H9 (cell line): Measurements from ENCODE around the gene CPLANE1. TPM values are rescaled to one million over a fixed set of nuclear protein-coding genes. Genes with fewer than 3 reads are reported as not detected.

Experiments
- DNase-seq: peaks from one replicate; pipeline ENCODE4 v3.0.0-alpha.2; 2017
- H2AFZ ChIP-seq: one replicate; pipeline ENCODE4 v1.6.1; 2013; ENCODE audit warnings: mild to moderate bottlenecking, low read length, control low read depth, moderate library complexity
- H2AK5ac ChIP-seq: 2 replicates; pipeline ENCODE4 v1.6.1; 2013; ENCODE audit warnings: low read length, control low read depth, mixed read lengths; ENCODE audit not compliant: insufficient read length
- H2BK120ac ChIP-seq: one replicate; pipeline ENCODE4 v1.6.1; 2013; ENCODE audit warnings: low read depth, mild to moderate bottlenecking, low read length, control low read depth, inconsistent platforms; ENCODE audit not compliant: poor library complexity, severe bottlenecking
- H2BK12ac ChIP-seq: 2 replicates; pipeline ENCODE4 v1.6.1; 2013; ENCODE audit warnings: low read length, control low read depth, mixed read lengths, low read depth; ENCODE audit not compliant: insufficient read length
- H2BK15ac ChIP-seq: 2 replicates; pipeline ENCODE4 v1.6.1; 2013; ENCODE audit warnings: low read depth, low read length, control low read depth
- H2BK20ac ChIP-seq: one replicate; pipeline ENCODE4 v1.6.1; 2013; ENCODE audit warnings: low read depth, mild to moderate bottlenecking, low read length, control low read depth, inconsistent platforms; ENCODE audit not compliant: poor library complexity, severe bottlenecking
- H2BK5ac ChIP-seq: 2 replicates; pipeline ENCODE4 v1.6.1; 2013; ENCODE audit warnings: low read length, control low read depth, mixed read lengths; ENCODE audit not compliant: insufficient read length
- H3K14ac ChIP-seq: 2 replicates; pipeline ENCODE4 v1.6.1; 2013; ENCODE audit warnings: low read length, control low read depth; ENCODE audit not compliant: insufficient read depth
- H3K18ac ChIP-seq: 2 replicates; pipeline ENCODE4 v1.6.1; 2013; ENCODE audit warnings: low read depth, mild to moderate bottlenecking, mixed read lengths, low read length, control low read depth; ENCODE audit not compliant: insufficient read length
- H3K23ac ChIP-seq: 2 replicates; pipeline ENCODE4 v1.6.1; 2013; ENCODE audit warnings: low read length, control low read depth, mixed read lengths, low read depth; ENCODE audit not compliant: insufficient read length
- H3K23me2 ChIP-seq: 2 replicates; pipeline ENCODE4 v1.6.1; 2013; ENCODE audit warnings: low read depth, mild to moderate bottlenecking, mixed read lengths, low read length, control low read depth; ENCODE audit not compliant: insufficient read length, poor library complexity, severe bottlenecking
- H3K27ac ChIP-seq: 2 replicates; pipeline ENCODE4 v1.5.1; 2013; ENCODE audit warnings: low read length, control low read depth, mixed read lengths, low read depth; ENCODE audit not compliant: insufficient read length
- H3K27me3 ChIP-seq: 2 replicates; pipeline ENCODE4 v1.6.1; 2013; ENCODE audit warnings: low read length, control low read depth, inconsistent platforms; ENCODE audit not compliant: insufficient read depth
- H3K4ac ChIP-seq: 2 replicates; pipeline ENCODE4 v1.6.1; 2013; ENCODE audit warnings: low read depth, mild to moderate bottlenecking, control low read depth, inconsistent platforms, low read length, moderate library complexity
- H3K4me1 ChIP-seq: 2 replicates; pipeline ENCODE4 v1.6.1; 2013; ENCODE audit warnings: low read length, control low read depth, inconsistent platforms; ENCODE audit not compliant: insufficient read depth
- H3K4me2 ChIP-seq: 2 replicates; pipeline ENCODE4 v1.6.1; 2013; ENCODE audit warnings: low read length, control low read depth, mixed read lengths; ENCODE audit not compliant: insufficient read length, insufficient read depth
- H3K56ac ChIP-seq: 2 replicates; pipeline ENCODE4 v1.6.1; 2013; ENCODE audit warnings: low read depth, mild to moderate bottlenecking, mixed read lengths, low read length, control low read depth; ENCODE audit not compliant: insufficient read length
- H3K79me1 ChIP-seq: 2 replicates; pipeline ENCODE4 v1.6.1; 2013; ENCODE audit warnings: low read depth, mild to moderate bottlenecking, moderate library complexity, low read length, control low read depth, inconsistent platforms; ENCODE audit not compliant: insufficient read depth, poor library complexity, severe bottlenecking
- H3K79me2 ChIP-seq: 2 replicates; pipeline ENCODE4 v1.6.1; 2013; ENCODE audit warnings: low read length, control low read depth, inconsistent platforms; ENCODE audit not compliant: insufficient read depth
- H3K9ac ChIP-seq: 2 replicates; pipeline ENCODE4 v1.6.1; 2013; ENCODE audit warnings: low read length, control low read depth, mixed read lengths; ENCODE audit not compliant: insufficient read length; ENCODE audit errors: extremely low read depth
- H3K9me3 ChIP-seq: one replicate; pipeline ENCODE4 v1.6.1; 2013; ENCODE audit warnings: low read depth, low read length, inconsistent platforms; ENCODE audit not compliant: control insufficient read depth
- H3T11ph ChIP-seq: one replicate; pipeline ENCODE4 v1.6.1; 2013; ENCODE audit warnings: mild to moderate bottlenecking, low read length, control low read depth, inconsistent platforms
- H4K20me1 ChIP-seq: one replicate; pipeline ENCODE4 v1.6.1; 2013; ENCODE audit not compliant: control insufficient read depth, insufficient read length, insufficient read depth
- H4K5ac ChIP-seq: 2 replicates; pipeline ENCODE4 v1.6.1; 2013; ENCODE audit warnings: low read depth, mild to moderate bottlenecking, mixed read lengths, low read length, control low read depth; ENCODE audit not compliant: insufficient read length
- H4K8ac ChIP-seq: replicated peaks from 2 replicates; pipeline ENCODE4 v1.6.1; 2013; ENCODE audit warnings: low read length, control low read depth, mixed read lengths, low read depth; ENCODE audit not compliant: insufficient read length
- H4K91ac ChIP-seq: 2 replicates; pipeline ENCODE4 v1.6.1; 2013; ENCODE audit warnings: low read depth, mild to moderate bottlenecking, moderate library complexity, mixed read lengths, low read length, control low read depth; ENCODE audit not compliant: insufficient read length
- H3K27ac Mint-ChIP-seq, 3 experiments: 2 replicates in 2 of 3; 3 replicates in 1 of 3; pipeline ENCODE4 v1.8.0; 2020 to 2021; ENCODE audit warnings: mixed read lengths in 3 of 3, mild to moderate bottlenecking in 1 of 3, moderate library complexity in 1 of 3
- H3K27me3 Mint-ChIP-seq: 2 replicates; pipeline ENCODE4 v1.8.0; 2021; ENCODE audit warnings: low read depth, mild to moderate bottlenecking, moderate library complexity, mixed read lengths
- H3K36me3 Mint-ChIP-seq, 3 experiments: 2 replicates in 2 of 3; 3 replicates in 1 of 3; pipeline ENCODE4 v1.8.0; 2020 to 2021; ENCODE audit warnings: low read depth in 3 of 3, mixed read lengths in 3 of 3; ENCODE audit not compliant: insufficient read depth in 1 of 3
- H3K4me1 Mint-ChIP-seq, 2 experiments: 2 replicates each; pipeline ENCODE4 v1.8.0; 2020; ENCODE audit warnings: mixed read lengths in 2 of 2
- H3K4me3 Mint-ChIP-seq, 2 experiments: 2 replicates in 1 of 2; 3 replicates in 1 of 2; pipeline ENCODE4 v1.8.0; 2020 to 2021; ENCODE audit warnings: mild to moderate bottlenecking in 2 of 2, mixed read lengths in 2 of 2, moderate library complexity in 1 of 2
- H3K9me3 Mint-ChIP-seq, 2 experiments: 2 replicates in 1 of 2; 3 replicates in 1 of 2; pipeline ENCODE4 v1.8.0; 2020; ENCODE audit warnings: mild to moderate bottlenecking in 2 of 2, mixed read lengths in 2 of 2, moderate library complexity in 1 of 2
- CTCF ChIP-seq: fragments of 200-600 bp; sonication (generic); conservative IDR thresholded peaks from 3 replicates; pipeline ENCODE4 v1.8.0; 2021; ENCODE audit warnings: antibody characterized with exemption, mild to moderate bottlenecking
- WGBS: extraction: QIAGEN DNeasy Blood & Tissue Kit; methylation state at CpG from one replicate; pipeline ENCODE4 v1.1.7; 2013; ENCODE audit warnings: missing lambda C conversion rate, low lambda C conversion rate, mixed read lengths; ENCODE audit not compliant: insufficient read length; ENCODE audit errors: extremely low coverage; 5-methylcytosine and 5-hydroxymethylcytosine counted together
- total RNA-seq: library from RNA; stranded (reverse); gene quantifications from 2 replicates; pipeline ENCODE4 v1.2.1, GENCODE V29; 2021

Gene CPLANE1
- total RNA-seq, 1 experiment from 2014 or later, result 11.6 TPM

DNA sequence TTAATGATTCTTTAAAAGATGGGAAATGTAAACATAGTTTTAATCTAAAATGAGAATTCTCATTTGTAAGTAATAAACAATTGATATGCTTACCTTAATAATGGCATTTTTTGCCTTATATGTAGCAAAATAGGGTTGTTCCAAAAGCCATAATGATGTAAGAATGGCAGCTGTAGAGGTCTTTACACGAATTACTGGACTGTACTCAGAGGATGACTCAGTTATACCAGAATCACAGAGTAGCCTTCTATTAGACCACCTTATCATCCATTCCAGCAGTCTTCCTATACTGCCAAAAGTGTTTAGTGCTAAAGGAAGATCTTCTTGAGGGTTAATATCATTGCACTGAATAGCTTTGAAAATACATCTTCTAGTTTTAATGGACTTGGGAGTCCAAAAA lies 66.5 kb downstream of the CPLANE1 start:
- Histone ChIP-seq H3K27me3 (no peaks in the 10 kb centered on the region), H3K79me2 (no peaks in the 10 kb centered on the region), H3K79me1 (no peaks in the 10 kb centered on the region), H3K4me1 (no peaks in the 10 kb centered on the region), H2AK5ac (no peak overlapping the region), H3K9ac (no peak overlapping the region), H3K18ac (no peak overlapping the region), H2BK120ac (no peak overlapping the region), H2BK20ac (no peak overlapping the region), H3K56ac (no peak overlapping the region), H4K5ac (no peak overlapping the region), H2BK5ac (no peak overlapping the region), H3K9me3 (no peaks in the 10 kb centered on the region), H3K4ac (no peak overlapping the region), H3K4me2 (no peak overlapping the region), H3K14ac (no peak overlapping the region), H3K23me2 (no peaks in the 10 kb centered on the region), H2AFZ (no peak overlapping the region), H4K8ac (no peak overlapping the region), H3T11ph (no peak overlapping the region), H4K91ac (no peak overlapping the region), H3K27ac (no peak overlapping the region), H2BK12ac (no peak overlapping the region), H2BK15ac (no peak overlapping the region), H4K20me1 (no peaks in the 10 kb centered on the region), H3K23ac (no peak overlapping the region)
- no peak overlapping the region for H3K27ac Mint-ChIP-seq
- no peaks in the 10 kb centered on the region for H3K4me1 Mint-ChIP-seq
- TF ChIP-seq CTCF, result no peak
- no peak for DNase-seq
- no peak overlapping the region for H3K4me3 Mint-ChIP-seq
- no CpG with 5 or more reads among the region's 1 CpG for WGBS
- H3K27me3 Mint-ChIP-seq, result no peaks in the 10 kb centered on the region
- no peaks in the 10 kb centered on the region for H3K9me3 Mint-ChIP-seq
- peaks cover 0 to 10% (median 2%) of the 10 kb centered on the region in 3 experiments; a peak in 4 of 7 replicates for H3K36me3 Mint-ChIP-seq
